ENCODE data around the gene C15orf61. TPM values are rescaled to one million over a fixed set of nuclear protein-coding genes. Genes with fewer than 3 reads are reported as not detected.

Gene C15orf61
- total and polyA plus RNA-seq, 2 donors (not counting 1 experiment from before 2014, with no cell fraction given): 6.1 to 6.3 TPM

DNA sequence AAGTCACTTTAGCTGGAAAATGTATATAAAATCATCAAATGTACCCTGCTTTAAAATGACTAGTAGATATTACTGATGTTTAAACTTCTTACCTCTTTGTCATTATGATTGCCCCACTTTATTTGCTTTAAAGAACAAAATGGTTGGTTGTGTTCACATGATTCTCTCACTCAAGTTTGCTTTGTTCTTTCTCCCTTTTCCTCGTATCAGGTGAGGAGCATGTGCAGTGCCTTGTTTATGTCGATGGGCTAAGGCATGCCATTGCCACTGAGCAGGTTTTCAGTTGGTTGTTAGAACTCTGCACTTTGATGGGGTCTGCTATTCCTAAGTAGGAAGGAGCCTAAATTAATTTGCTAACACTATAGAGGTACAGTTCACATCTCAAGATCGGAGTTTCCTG, 26.9 kb downstream of the C15orf61 start:
- no peak overlapping the region for H2AFZ ChIP-seq (ENCODE audit: insufficient read depth, low read depth, low read length, poor library complexity, severe bottlenecking)
- H3K4me3 ChIP-seq (ENCODE audit: control extremely low read depth in 1 of 5, extremely low read depth in 1 of 5, insufficient read depth in 1 of 5, low read depth in 2 of 5, low read length in 4 of 5): no peak overlapping the region
- TF ChIP-seq EZH2 (IDR thresholded peaks at IDR 0.05; ENCODE audit: borderline replicate concordance, insufficient read depth, low read depth, low read length, poor library complexity, severe bottlenecking): no peak
- peaks cover 6% of the 10 kb centered on the region for H3K79me2 ChIP-seq (ENCODE audit: control insufficient read depth, insufficient read depth, low read length)
- intact Hi-C loops (cut with micrococcal nuclease): no loop called here
- no peak for ATAC-seq (ENCODE audit: low read depth)
- no peaks in the 10 kb centered on the region for H3K27me3 Mint-ChIP-seq
- H3K4me1 Mint-ChIP-seq: peaks cover 35% of the 10 kb centered on the region
- no peaks in the 10 kb centered on the region for H3K9me3 ChIP-seq (ENCODE audit: control extremely low read depth in 1 of 3, control insufficient read depth in 2 of 3, insufficient read depth in 1 of 3, low read length in 2 of 3)
- H3K9me3 Mint-ChIP-seq (ENCODE audit: insufficient read depth): no peaks in the 10 kb centered on the region
- POLR2A ChIA-PET: no interaction called here
- no peak for DNase-seq
- peaks cover 1 to 15% of the 10 kb centered on the region in 2 experiments for H3K36me3 ChIP-seq (replicated peaks in 1 of 2; ENCODE audit: control extremely low read depth in 1 of 2, control insufficient read depth in 1 of 2, extremely low read depth in 1 of 2, insufficient read depth in 2 of 2, low read length in 1 of 2)
- no peaks in the 10 kb centered on the region for H3K27me3 ChIP-seq (replicated peaks in 1 of 4; ENCODE audit: control extremely low read depth in 1 of 4, control insufficient read depth in 3 of 4, insufficient read depth in 4 of 4, low read length in 3 of 4)
- H3K27ac ChIP-seq (ENCODE audit: low read length in 2 of 2): no peak overlapping the region
- H3K27ac Mint-ChIP-seq: no peak overlapping the region
- no peaks in the 10 kb centered on the region for H4K20me1 ChIP-seq (ENCODE audit: control insufficient read depth, insufficient read depth, low read length, poor library complexity, severe bottlenecking)
- WGBS (ENCODE audit: insufficient coverage): 100% methylated on average over 1 of the region's 3 CpGs
- H3K4me3 Mint-ChIP-seq: no peak overlapping the region
- no peak overlapping the region for H3K9ac ChIP-seq (ENCODE audit: low read length)
- peaks cover 10 to 18% of the 10 kb centered on the region in 2 donors for H3K4me1 ChIP-seq (ENCODE audit: control insufficient read depth in 2 of 2, insufficient read depth in 2 of 2, low read length in 2 of 2)
- CTCF ChIA-PET: no interaction called here
- no peak overlapping the region for H3K4me2 ChIP-seq (replicated peaks; ENCODE audit: low read depth, low read length, poor library complexity, severe bottlenecking)

DNA sequence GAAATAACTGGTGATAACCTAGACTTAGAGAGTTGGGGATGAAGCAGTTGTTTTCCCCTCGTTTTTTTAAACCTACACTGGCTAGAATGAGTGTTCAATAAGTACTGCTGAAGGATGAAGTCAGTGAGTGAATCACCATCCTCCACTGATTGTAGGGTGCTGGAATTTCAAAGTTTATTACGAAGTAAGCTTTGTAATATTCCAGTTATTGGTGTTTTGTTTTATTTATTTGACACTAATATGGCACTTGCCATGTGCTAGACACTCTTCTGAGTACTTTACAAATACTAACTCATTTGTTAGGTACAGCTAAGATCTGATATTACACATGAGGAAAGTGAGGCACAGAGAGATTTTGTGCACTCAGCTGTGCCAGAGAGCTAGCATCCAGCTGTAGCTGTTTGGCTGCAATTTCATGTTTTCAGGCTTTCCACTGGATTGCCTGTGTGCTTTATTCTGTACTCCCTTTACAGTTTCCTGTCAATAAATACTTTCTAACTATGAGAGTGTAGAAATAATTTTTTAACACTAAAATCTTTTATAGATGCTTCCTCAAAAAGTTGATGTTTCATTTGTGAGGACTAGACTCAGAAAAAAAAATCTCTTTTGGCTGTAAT, 27.4 kb downstream of the C15orf61 start:
- POLR2A ChIA-PET: no interaction called here
- Histone ChIP-seq H3K27ac (ENCODE audit: low read length in 2 of 2) (no peak overlapping the region), H2AFZ (ENCODE audit: insufficient read depth, low read depth, low read length, poor library complexity, severe bottlenecking) (no peak overlapping the region), H3K79me2 (ENCODE audit: control insufficient read depth, insufficient read depth, low read length) (peaks cover 6% of the 10 kb centered on the region), H4K20me1 (ENCODE audit: control insufficient read depth, insufficient read depth, low read length, poor library complexity, severe bottlenecking) (no peaks in the 10 kb centered on the region), H3K4me2 (replicated peaks; ENCODE audit: low read depth, low read length, poor library complexity, severe bottlenecking) (no peak overlapping the region), H3K9ac (ENCODE audit: low read length) (no peak overlapping the region), H3K4me1 (ENCODE audit: control insufficient read depth in 2 of 2, insufficient read depth in 2 of 2, low read length in 2 of 2) (peaks cover 5 to 13% of the 10 kb centered on the region in 2 donors), H3K4me3 (ENCODE audit: control extremely low read depth in 1 of 5, extremely low read depth in 1 of 5, insufficient read depth in 1 of 5, low read depth in 2 of 5, low read length in 4 of 5) (no peak overlapping the region), H3K36me3 (replicated peaks in 1 of 2; ENCODE audit: control extremely low read depth in 1 of 2, control insufficient read depth in 1 of 2, extremely low read depth in 1 of 2, insufficient read depth in 2 of 2, low read length in 1 of 2) (peaks cover 3 to 15% of the 10 kb centered on the region in 2 experiments), H3K27me3 (replicated peaks in 1 of 4; ENCODE audit: control extremely low read depth in 1 of 4, control insufficient read depth in 3 of 4, insufficient read depth in 4 of 4, low read length in 3 of 4) (no peaks in the 10 kb centered on the region), H3K9me3 (ENCODE audit: control extremely low read depth in 1 of 3, control insufficient read depth in 2 of 3, insufficient read depth in 1 of 3, low read length in 2 of 3) (no peaks in the 10 kb centered on the region)
- Mint-ChIP-seq H3K27ac (no peak overlapping the region), H3K4me3 (no peak overlapping the region), H3K9me3 (ENCODE audit: insufficient read depth) (no peaks in the 10 kb centered on the region), H3K27me3 (no peaks in the 10 kb centered on the region), H3K4me1 (peaks cover 30% of the 10 kb centered on the region)
- DNase-seq (no peak), ATAC-seq (ENCODE audit: low read depth) (no peak)
- no CpG with 5 or more reads among the region's 2 CpGs for WGBS (ENCODE audit: insufficient coverage)
- CTCF ChIA-PET: no interaction called here
- TF ChIP-seq, protein P1, sequence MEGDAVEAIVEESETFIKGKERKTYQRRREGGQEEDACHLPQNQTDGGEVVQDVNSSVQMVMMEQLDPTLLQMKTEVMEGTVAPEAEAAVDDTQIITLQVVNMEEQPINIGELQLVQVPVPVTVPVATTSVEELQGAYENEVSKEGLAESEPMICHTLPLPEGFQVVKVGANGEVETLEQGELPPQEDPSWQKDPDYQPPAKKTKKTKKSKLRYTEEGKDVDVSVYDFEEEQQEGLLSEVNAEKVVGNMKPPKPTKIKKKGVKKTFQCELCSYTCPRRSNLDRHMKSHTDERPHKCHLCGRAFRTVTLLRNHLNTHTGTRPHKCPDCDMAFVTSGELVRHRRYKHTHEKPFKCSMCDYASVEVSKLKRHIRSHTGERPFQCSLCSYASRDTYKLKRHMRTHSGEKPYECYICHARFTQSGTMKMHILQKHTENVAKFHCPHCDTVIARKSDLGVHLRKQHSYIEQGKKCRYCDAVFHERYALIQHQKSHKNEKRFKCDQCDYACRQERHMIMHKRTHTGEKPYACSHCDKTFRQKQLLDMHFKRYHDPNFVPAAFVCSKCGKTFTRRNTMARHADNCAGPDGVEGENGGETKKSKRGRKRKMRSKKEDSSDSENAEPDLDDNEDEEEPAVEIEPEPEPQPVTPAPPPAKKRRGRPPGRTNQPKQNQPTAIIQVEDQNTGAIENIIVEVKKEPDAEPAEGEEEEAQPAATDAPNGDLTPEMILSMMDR (IDR thresholded peaks at IDR 0.05): no peak
- TF ChIP-seq EZH2 (IDR thresholded peaks at IDR 0.05; ENCODE audit: borderline replicate concordance, insufficient read depth, low read depth, low read length, poor library complexity, severe bottlenecking): no peak
- intact Hi-C loops (cut with micrococcal nuclease): no loop called here

All from B cell (primary cell).